Naive thymus-derived CD4-positive, alpha-beta T cell (primary cell): ENCODE data around the gene PAK4. TPM values are rescaled to one million over a fixed set of nuclear protein-coding genes. Genes with fewer than 3 reads are reported as not detected.

Experiments
- ATAC-seq: fragments of 150-1000 bp; cut with Tn5 transposase; 2 replicates; pipeline ENCODE4 v1.10.0; 2021; ENCODE audit warnings: mild to moderate bottlenecking, moderate library complexity
- CTCF ChIA-PET: fragments of 350-600 bp; sonication (Branson Sonifier 250); formaldehyde crosslinking; loops from one replicate; lab custom pipeline; 2021; ENCODE audit warnings: antibody characterized with exemption; lab: Charles Lee
- POLR2A ChIA-PET: fragments of 350-600 bp; sonication (Branson Sonifier 250); formaldehyde crosslinking; loops from one replicate; lab custom pipeline; 2021; ENCODE audit warnings: antibody characterized with exemption, inconsistent platforms; lab: Charles Lee
- DNase-seq, 9 donors: peaks; one replicate each; pipeline versions ENCODE4 v3.0.0 to v3.0.0-alpha.2; 2020 to 2022; ENCODE audit warnings: mixed read lengths in 1 of 9
- H3K27ac ChIP-seq: one replicate; pipeline ENCODE4 v1.7.0; 2013; ENCODE audit warnings: mild to moderate bottlenecking, low read depth, low read length, moderate library complexity
- H3K27me3 ChIP-seq, 2 donors: one replicate each; pipeline ENCODE4 v1.7.0; 2013; ENCODE audit warnings: low read length in 2 of 2, mild to moderate bottlenecking in 2 of 2, moderate library complexity in 2 of 2; ENCODE audit not compliant: control insufficient read depth in 2 of 2, insufficient read depth in 2 of 2
- H3K36me3 ChIP-seq, 3 experiments: 1 replicate in 2 of 3; 2 replicates in 1 of 3; pipeline ENCODE4 v1.7.0; 2013; ENCODE audit warnings: low read length in 3 of 3, mild to moderate bottlenecking in 3 of 3, moderate library complexity in 1 of 3; ENCODE audit not compliant: insufficient read depth in 3 of 3, control insufficient read depth in 2 of 3
- H3K4me1 ChIP-seq, 2 donors: one replicate each; pipeline ENCODE4 v1.7.0; 2013; ENCODE audit warnings: low read length in 2 of 2, mild to moderate bottlenecking in 2 of 2, moderate library complexity in 1 of 2; ENCODE audit not compliant: control insufficient read depth in 2 of 2, insufficient read depth in 2 of 2
- H3K4me3 ChIP-seq: 2 replicates; pipeline ENCODE4 v1.7.0; 2013; ENCODE audit warnings: mild to moderate bottlenecking, low read length
- H3K9me3 ChIP-seq, 3 experiments: 1 replicate in 2 of 3; 2 replicates in 1 of 3; pipeline ENCODE4 v1.7.0; 2013; ENCODE audit warnings: low read length in 3 of 3; ENCODE audit not compliant: control insufficient read depth in 2 of 3
- H3K27ac Mint-ChIP-seq, 9 donors: one replicate each; pipeline ENCODE4 v1.8.0; 2020 to 2022; ENCODE audit warnings: mixed read lengths in 9 of 9, mild to moderate bottlenecking in 8 of 9, moderate library complexity in 5 of 9, inconsistent platforms in 2 of 9
- H3K27me3 Mint-ChIP-seq, 5 donors: one replicate each; pipeline ENCODE4 v1.8.0; 2021 to 2022; ENCODE audit warnings: mixed read lengths in 5 of 5, mild to moderate bottlenecking in 1 of 5
- H3K36me3 Mint-ChIP-seq, 5 donors: one replicate each; pipeline ENCODE4 v1.8.0; 2020 to 2022; ENCODE audit warnings: mixed read lengths in 5 of 5, mild to moderate bottlenecking in 3 of 5, inconsistent platforms in 1 of 5
- H3K4me1 Mint-ChIP-seq, 7 donors: one replicate each; pipeline ENCODE4 v1.8.0; 2020 to 2022; ENCODE audit warnings: mixed read lengths in 7 of 7, mild to moderate bottlenecking in 3 of 7, inconsistent platforms in 1 of 7
- H3K4me3 Mint-ChIP-seq, 10 donors: one replicate each; pipeline ENCODE4 v1.8.0; 2020 to 2022; ENCODE audit warnings: mild to moderate bottlenecking in 10 of 10, mixed read lengths in 10 of 10, moderate library complexity in 6 of 10, inconsistent platforms in 2 of 10
- H3K9me3 Mint-ChIP-seq, 11 donors: one replicate each; pipeline ENCODE4 v1.8.0; 2020 to 2022; ENCODE audit warnings: mixed read lengths in 11 of 11, mild to moderate bottlenecking in 4 of 11, inconsistent platforms in 1 of 11, moderate library complexity in 1 of 11
- intact Hi-C, 2 donors: fragments of 100-400 bp; cut with micrococcal nuclease; formaldehyde crosslinking; loops; one replicate each; pipeline ENCODE4 v1.15.1; 2023
- polyA plus RNA-seq, 2 donors: library from polyadenylated mRNA; unstranded; fragments of 300-500 nt; fragmentation: Illumina TruSeq; gene quantifications; one replicate each; pipeline ENCODE4 v1.2.3, GENCODE V29; 2021
- total RNA-seq, 6 experiments: library from RNA in 5 of 6; stranded (reverse) in 5 of 6; gene quantifications; 1 replicate in 5 of 6; 2 replicates in 1 of 6; pipeline ENCODE4 v1.2.3 and lab custom pipeline; 2021 to 2026

The PAK4 gene
- total and polyA plus RNA-seq, 7 experiments from 2014 or later, result 1.0 to 17.5 (median 10.4) TPM

DNA sequence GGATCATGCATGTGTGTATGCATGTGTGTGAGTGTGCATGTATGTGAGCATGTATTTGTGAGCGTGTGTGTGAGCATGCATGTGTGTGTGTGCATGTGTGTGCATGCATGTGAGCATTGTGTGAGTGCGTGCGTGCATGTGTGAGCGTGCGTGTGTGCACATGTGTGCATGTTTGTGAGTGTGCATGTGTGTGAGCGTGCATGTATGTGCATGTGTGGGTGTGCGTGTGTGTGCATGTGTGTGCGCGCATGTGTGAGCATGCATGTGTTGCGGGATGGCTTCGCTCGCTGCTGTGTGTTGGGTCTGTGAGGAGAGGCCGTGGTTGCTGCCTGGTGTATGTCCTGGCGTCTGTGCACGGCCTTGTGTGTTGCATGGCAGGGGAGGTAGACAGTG is 32.4 kb downstream of the PAK4 start:
- H3K9me3 ChIP-seq, result no peaks in the 10 kb centered on the region
- H3K36me3 ChIP-seq, result peaks cover 0 to 3% (median 0%) of the 10 kb centered on the region in 3 experiments
- ChIA-PET CTCF (no interaction called here), POLR2A (no interaction called here)
- intact Hi-C loops, result no loop called here
- Mint-ChIP-seq H3K4me3 (no peak overlapping the region), H3K4me1 (peaks cover 19 to 45% (median 28%) of the 10 kb centered on the region in 7 donors), H3K36me3 (peaks cover 0 to 5% (median 0%) of the 10 kb centered on the region in 5 donors), H3K27me3 (no peaks in the 10 kb centered on the region), H3K9me3 (no peaks in the 10 kb centered on the region), H3K27ac (no peak overlapping the region)
- no peaks in the 10 kb centered on the region for H3K4me1 ChIP-seq
- no peak overlapping the region for H3K4me3 ChIP-seq
- no peak overlapping the region for H3K27ac ChIP-seq
- DNase-seq, result no peak
- ATAC-seq, result no peak
- H3K27me3 ChIP-seq, result no peaks in the 10 kb centered on the region

GRCh38 chr19:39158646-39159260 is 33.2 kb downstream of the PAK4 start:
- DNase-seq, result no peak
- peaks cover 19 to 44% (median 26%) of the 10 kb centered on the region in 7 donors for H3K4me1 Mint-ChIP-seq
- H3K27ac Mint-ChIP-seq, result peak overlapping the region in 1 of 9 donors; percentile 28
- no peaks in the 10 kb centered on the region for H3K9me3 Mint-ChIP-seq
- POLR2A ChIA-PET, result no interaction called here
- intact Hi-C loops, result no loop called here
- H3K36me3 Mint-ChIP-seq, result peaks cover 0 to 4% (median 0%) of the 10 kb centered on the region in 5 donors
- no peaks in the 10 kb centered on the region for H3K9me3 ChIP-seq
- no peaks in the 10 kb centered on the region for H3K27me3 Mint-ChIP-seq
- H3K27ac ChIP-seq, result no peak overlapping the region
- H3K4me3 ChIP-seq, result no peak overlapping the region
- no peak overlapping the region for H3K4me3 Mint-ChIP-seq
- CTCF ChIA-PET, result no interaction called here
- peaks cover 0 to 3% (median 0%) of the 10 kb centered on the region in 3 experiments for H3K36me3 ChIP-seq
- no peaks in the 10 kb centered on the region for H3K4me1 ChIP-seq
- H3K27me3 ChIP-seq, result no peaks in the 10 kb centered on the region
- ATAC-seq, result no peak

GRCh38 chr19:39160523-39160861 is 34.9 kb downstream of the PAK4 start:
- Histone ChIP-seq H3K4me3 (no peak overlapping the region), H3K27me3 (no peaks in the 10 kb centered on the region), H3K27ac (no peak overlapping the region), H3K4me1 (no peaks in the 10 kb centered on the region), H3K9me3 (no peaks in the 10 kb centered on the region), H3K36me3 (peaks cover 0 to 3% (median 0%) of the 10 kb centered on the region in 3 experiments)
- no peaks in the 10 kb centered on the region for H3K9me3 Mint-ChIP-seq
- no peaks in the 10 kb centered on the region for H3K36me3 Mint-ChIP-seq
- no peaks in the 10 kb centered on the region for H3K27me3 Mint-ChIP-seq
- H3K4me1 Mint-ChIP-seq, result peaks cover 11 to 37% (median 18%) of the 10 kb centered on the region in 7 donors
- ChIA-PET POLR2A (no interaction called here), CTCF (no interaction called here)
- peak overlapping the region in 2 of 9 donors; percentile 47 to 59 for H3K27ac Mint-ChIP-seq
- ATAC-seq (no peak), DNase-seq (no peak)
- intact Hi-C loops, result no loop called here
- H3K4me3 Mint-ChIP-seq, result no peak overlapping the region

DNA sequence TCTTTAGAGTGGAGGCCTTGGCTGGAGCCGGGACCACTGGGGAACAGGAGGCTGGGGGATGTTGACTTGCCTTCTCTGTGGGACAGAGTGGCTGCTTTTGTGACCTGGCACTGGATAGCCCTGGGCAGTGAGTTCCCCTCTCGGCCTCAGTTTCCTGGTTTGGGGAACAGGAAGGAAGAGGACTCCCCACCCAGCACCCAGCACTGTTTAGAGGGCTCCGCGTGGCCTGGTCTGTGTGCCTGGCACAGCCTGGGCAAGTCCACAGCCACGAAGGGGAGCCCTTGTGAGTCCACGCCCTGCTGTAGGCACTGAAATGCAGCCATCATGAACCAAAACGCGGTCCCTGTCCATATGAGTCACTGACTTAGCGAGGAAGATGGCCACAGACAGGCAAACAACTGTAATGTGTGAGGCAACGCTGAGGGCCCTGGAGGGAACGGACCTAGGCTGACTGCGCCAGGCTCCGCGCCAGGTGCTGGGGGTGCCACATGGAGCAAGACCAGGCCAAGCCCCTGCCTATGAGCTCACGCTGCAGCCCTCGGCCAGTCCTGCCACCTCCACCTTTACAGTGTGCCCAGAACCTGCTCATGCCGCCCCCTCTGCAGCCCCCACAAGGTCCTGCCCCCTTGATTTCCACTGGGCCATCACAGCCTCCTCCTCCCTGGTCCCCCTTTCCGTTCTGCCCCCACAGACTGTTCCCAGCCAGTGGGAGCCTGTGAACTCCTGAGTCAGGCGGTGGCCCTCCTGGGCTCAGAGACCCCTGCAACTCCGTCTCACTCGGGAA is 35.5 kb downstream of the PAK4 start:
- ChIA-PET POLR2A (no interaction called here), CTCF (no interaction called here)
- no peak for ATAC-seq
- H3K4me3 ChIP-seq, result no peak overlapping the region
- H3K36me3 Mint-ChIP-seq, result no peaks in the 10 kb centered on the region
- no peaks in the 10 kb centered on the region for H3K4me1 ChIP-seq
- H3K9me3 ChIP-seq, result no peaks in the 10 kb centered on the region
- DNase-seq, result no peak
- no peak overlapping the region for H3K4me3 Mint-ChIP-seq
- H3K27ac ChIP-seq, result no peak overlapping the region
- H3K27me3 ChIP-seq, result no peaks in the 10 kb centered on the region
- peak overlapping the region in 1 of 9 donors; percentile 59 for H3K27ac Mint-ChIP-seq
- peaks cover 0 to 3% (median 0%) of the 10 kb centered on the region in 3 experiments for H3K36me3 ChIP-seq
- H3K9me3 Mint-ChIP-seq, result no peaks in the 10 kb centered on the region
- intact Hi-C loops, result no loop called here
- H3K4me1 Mint-ChIP-seq, result peaks cover 8 to 34% (median 17%) of the 10 kb centered on the region in 7 donors
- H3K27me3 Mint-ChIP-seq, result no peaks in the 10 kb centered on the region

- H3K36me3 Mint-ChIP-seq, result no peaks in the 10 kb centered on the region
- no peaks in the 10 kb centered on the region for H3K27me3 Mint-ChIP-seq
- no peak overlapping the region for H3K27ac ChIP-seq
- H3K9me3 Mint-ChIP-seq, result no peaks in the 10 kb centered on the region
- intact Hi-C loops, result no loop called here
- peaks cover 0 to 3% (median 0%) of the 10 kb centered on the region in 3 experiments for H3K36me3 ChIP-seq
- H3K9me3 ChIP-seq, result no peaks in the 10 kb centered on the region
- peak overlapping the region in 1 of 9 donors; percentile 17 for H3K27ac Mint-ChIP-seq
- CTCF ChIA-PET, result no interaction called here
- no peak overlapping the region for H3K4me3 Mint-ChIP-seq
- no peaks in the 10 kb centered on the region for H3K27me3 ChIP-seq
- no peak for ATAC-seq
- H3K4me3 ChIP-seq, result no peak overlapping the region
- H3K4me1 Mint-ChIP-seq, result peaks cover 2 to 25% (median 11%) of the 10 kb centered on the region in 7 donors
- no peak for DNase-seq
- POLR2A ChIA-PET, result no interaction called here
- H3K4me1 ChIP-seq, result no peaks in the 10 kb centered on the region
Measured at GRCh38 chr19:39162441-39163043, 37.0 kb downstream of the PAK4 start.

GRCh38 chr19:39163621-39164020 is 38.0 kb downstream of the PAK4 start:
- Mint-ChIP-seq H3K27ac (peak overlapping the region in 1 of 9 donors; percentile 45), H3K36me3 (no peaks in the 10 kb centered on the region), H3K4me1 (peaks cover 0 to 18% (median 5%) of the 10 kb centered on the region in 7 donors), H3K27me3 (no peaks in the 10 kb centered on the region), H3K9me3 (no peaks in the 10 kb centered on the region), H3K4me3 (no peak overlapping the region)
- no peak for DNase-seq
- ChIA-PET POLR2A (no interaction called here), CTCF (no interaction called here)
- Histone ChIP-seq H3K9me3 (no peaks in the 10 kb centered on the region), H3K27ac (no peak overlapping the region), H3K4me3 (no peak overlapping the region), H3K4me1 (no peaks in the 10 kb centered on the region), H3K27me3 (no peaks in the 10 kb centered on the region), H3K36me3 (peaks cover 0 to 9% (median 0%) of the 10 kb centered on the region in 3 experiments)
- no peak for ATAC-seq
- intact Hi-C loops, result no loop called here
